DMS153 (cell line): ENCODE measurements around the gene PCP2.

ENCODE experiments used
- DNase-seq: peaks from one replicate; lab custom pipeline; 2025; lab: John Stamatoyannopoulos, UW

The PCP2 gene

GRCh38 chr19:7596211-7596937 lies 37.1 kb downstream of the PCP2 start:
- DNase-seq, result no peak

- no peak for DNase-seq
These were observed 37.9 kb downstream of the PCP2 start, which contains the start of gene CAMSAP3 for GRCh38 chr19:7595466-7596133. TSS of gene CAMSAP3 (plus strand) at chr19:7595863. CDS start at chr19:7596003, 140 bp downstream.

GRCh38 chr19:7590256-7590655 lies 43.3 kb downstream of the PCP2 start:
- DNase-seq, result no peak

GRCh38 chr19:7589822-7590221 lies 43.7 kb downstream of the PCP2 start:
- DNase-seq, result no peak

DNA sequence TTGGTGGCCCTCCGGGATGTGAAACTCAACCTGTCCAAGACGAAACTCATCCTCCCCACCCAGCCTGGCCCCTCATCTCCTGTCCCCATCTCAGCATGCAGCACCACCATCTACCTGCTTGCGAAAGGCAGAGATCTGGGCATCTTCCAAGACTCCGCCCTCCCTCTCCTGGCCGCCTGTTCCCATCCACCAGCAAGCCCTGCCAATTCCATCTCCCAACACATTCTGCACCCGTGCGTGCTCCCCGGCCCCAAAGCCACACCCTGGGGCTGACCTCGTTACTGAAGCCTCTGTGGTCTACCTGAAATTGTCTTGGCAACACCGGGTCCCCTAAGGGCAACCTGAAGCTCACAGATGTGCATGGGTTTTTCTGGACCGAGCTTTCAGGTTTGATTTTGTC lies 51.1 kb downstream of the PCP2 start:
- no peak for DNase-seq
